Stimulated activated CD8-positive, alpha-beta memory T cell treated with anti-CD3 and anti-CD28 coated beads, Interleukin-15, amount 100 ng/mL, for 4 hours (primary cell): ENCODE data around the gene ALPP.
"Not testable (repeated sequence)": the region's sequence is repeated elsewhere in the genome, so short reads cannot be mapped to it uniquely, and the experiment has no call there.

ENCODE experiments used
- DNase-seq, 2 donors: peaks; one replicate each; pipeline ENCODE4 v3.0.0-alpha.2; 2020; ENCODE audit warnings: low read depth in 2 of 2

ALPP gene

DNA sequence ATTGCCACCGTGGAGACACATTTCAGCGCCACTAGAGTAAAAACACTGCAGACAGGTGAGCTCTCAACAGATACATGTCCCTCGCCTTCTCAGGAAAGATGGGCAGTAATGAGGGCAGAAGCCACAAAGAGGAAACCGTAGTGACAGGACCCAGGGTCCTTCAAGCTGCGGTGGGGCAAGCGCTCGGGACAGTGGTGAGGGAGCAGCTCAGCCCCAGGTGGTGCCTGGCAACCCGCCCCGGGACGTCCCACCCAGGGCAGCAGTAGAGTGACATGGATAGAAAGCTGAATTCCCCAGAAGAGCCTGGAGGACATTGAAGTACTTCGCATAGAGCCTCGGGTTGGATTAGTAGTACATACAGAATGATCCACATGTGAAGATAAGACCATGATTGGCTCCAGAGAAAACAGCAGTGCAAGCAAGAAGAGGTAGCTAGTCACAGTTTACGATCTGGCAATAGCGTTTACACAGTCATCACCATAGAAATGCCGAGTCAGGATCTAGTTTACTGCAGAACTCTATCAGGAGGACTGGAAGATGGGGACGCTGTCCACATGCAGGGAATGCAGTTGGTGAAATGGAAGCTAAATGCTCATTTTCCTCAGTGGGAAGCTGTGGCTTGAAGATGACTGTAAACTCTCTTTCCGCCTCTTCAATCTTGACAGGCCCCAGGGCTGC is 37.4 kb upstream of the ALPP start:
- DNase-seq: no peak

DNA sequence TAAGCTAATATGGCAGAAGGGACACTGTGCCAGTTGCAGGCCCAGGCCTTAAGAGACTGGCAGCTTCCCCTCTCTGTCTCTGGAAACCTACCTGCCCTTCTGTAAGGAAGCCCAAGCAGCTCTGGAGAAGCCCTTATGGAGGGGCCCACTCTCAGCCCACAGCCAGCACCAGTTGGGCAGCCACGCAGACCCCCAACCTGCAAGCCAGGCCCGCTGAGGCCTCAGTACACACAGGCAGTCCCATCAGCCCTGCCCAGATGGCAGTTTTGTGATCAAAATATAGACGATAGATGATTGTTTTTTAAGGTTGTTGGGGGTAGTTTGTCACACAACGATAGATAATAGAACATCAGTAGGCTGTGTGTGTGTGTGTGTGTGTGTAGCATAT is 36.8 kb upstream of the ALPP start:
- no peak for DNase-seq

DNA sequence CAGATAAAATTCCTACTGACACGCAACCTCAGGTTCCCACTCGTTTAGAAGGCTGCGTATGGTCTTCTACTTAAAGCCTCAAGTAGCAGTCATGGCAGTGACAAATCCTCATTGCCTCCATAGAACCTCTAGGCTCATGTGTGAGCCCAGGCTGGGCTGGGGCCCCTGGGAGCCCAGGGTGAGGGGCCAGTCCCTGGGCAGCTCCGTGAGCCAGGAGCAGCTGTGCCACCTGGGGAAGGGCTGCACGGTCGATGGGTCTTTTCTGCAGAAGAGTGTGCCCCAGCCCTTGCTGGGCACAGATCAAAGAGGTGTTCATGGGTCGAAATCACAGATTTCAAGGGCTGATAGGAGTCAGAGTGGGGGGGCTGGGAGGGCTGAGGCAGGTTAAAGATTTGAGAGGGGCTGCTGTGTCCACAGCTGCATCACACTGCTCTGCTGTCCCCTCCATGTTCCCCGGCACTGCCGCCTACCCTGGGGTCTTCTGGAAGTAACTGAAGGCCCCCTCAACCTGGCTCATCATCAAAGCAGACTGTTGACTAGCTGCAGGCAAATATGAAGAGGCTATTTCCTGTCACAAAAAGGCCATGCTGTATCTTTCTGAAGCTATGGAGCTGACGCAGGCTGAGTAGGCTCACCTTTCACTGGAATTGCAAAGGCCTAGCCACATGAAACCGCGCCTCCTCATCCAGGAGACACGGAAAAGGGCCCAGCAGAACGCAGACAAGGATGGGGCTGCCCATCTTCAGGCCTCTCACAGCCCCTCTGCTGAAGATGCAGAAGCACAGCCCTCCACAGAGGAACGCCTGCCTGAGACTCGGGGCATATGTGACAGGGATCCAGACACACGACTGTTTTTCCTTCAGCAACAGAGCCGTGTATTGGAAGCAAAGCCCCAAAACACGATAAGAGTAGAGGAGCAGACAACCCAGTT is 35.7 kb upstream of the ALPP start:
- DNase-seq: no peak

DNA sequence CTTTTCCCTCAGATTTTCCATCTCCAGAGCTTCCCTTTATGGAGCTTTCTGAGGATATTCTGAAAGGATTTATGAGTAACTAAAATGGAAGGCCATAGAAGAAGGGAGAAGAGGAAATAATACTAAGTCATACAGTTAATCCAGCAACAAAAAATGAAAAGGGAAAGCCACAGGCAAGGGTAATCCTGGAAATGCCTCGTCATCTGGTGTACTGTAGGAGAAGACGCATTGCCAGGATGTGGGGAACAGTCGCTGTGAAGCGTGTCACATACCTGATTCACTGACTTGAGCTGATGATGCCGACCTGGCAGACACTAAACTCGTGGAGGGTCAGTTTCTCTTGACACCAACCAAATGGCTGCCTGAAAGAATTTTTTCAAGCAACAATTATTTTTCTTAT is 34.7 kb upstream of the ALPP start:
- DNase-seq: no peak

DNA sequence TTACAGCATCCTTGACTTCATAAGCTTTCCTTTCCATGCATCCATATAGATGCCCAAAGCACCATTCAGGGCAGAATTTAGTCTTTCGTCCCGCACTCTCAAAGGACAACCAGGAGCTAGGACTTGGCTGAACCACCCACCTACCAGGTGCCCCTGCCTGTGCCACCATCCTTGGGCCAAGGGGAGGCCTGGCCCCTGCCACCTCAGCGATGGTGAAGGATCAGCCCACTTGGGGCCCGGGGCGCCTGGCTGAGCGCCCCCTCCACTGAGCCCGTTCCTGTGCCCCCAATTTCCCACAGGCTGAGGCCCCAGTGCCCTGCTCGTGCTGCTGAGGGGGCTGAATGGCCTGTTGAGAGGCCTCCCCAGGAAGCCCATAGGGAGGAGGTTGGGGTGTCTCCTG is 33.3 kb upstream of the ALPP start:
- no peak for DNase-seq

DNA sequence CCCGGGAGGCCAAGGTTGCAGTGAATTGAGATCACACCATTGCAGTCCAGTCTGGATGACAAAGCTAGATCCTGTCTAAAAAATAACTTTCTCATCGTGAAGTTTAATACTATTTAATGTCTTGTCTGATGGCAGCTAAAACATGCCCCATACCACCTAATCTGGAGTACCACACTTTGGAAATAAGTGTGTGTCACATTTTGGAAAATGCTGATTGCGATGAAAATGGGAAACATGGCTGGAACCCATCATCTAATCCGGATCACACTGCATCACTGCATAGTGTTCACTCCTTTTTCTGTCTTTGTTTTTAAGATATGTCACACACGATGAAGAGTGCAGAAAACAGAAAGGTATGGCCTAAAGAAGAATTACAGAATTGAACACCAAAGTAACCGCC is 31.2 kb upstream of the ALPP start:
- no peak for DNase-seq

DNA sequence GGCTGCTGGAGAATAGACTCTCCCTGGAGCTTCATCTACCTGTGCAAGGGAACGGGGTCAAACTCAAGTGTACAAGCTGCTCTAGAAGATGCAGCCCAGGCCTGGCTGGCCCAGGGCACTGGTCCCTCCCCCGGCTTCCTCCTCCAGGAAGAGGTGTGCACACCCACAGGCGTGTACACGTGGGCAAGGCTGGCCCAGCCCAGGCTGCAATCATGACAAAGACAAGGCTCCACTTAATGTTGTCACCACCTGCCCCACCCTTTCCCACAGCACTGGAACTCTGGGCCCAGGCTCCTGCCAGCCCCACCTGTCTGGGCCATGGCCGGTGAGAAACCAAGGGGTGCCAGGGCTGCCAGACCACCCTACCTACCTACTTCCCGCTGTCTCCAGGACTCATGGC is 29.6 kb upstream of the ALPP start:
- DNase-seq: no peak

DNA sequence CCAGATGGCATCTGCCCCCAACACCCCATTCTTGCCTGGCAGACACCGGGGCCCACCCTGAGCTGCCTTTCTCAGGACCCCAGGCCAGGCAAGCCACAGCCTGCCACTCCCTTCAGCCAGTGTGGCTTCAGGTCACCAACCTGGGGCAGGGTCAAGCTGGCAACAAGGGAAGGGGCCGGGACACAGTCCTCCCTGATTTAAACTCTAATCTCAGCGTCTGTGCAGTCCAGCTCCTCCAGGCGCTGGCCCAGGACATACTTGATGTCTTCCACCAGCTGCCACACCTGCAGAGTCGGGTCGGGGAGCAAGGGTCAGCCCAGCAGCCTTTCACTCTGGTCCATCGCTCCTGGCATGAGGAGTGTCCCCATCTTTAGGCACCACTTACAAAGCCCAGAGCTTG is 29.0 kb upstream of the ALPP start:
- DNase-seq: no peak

DNA sequence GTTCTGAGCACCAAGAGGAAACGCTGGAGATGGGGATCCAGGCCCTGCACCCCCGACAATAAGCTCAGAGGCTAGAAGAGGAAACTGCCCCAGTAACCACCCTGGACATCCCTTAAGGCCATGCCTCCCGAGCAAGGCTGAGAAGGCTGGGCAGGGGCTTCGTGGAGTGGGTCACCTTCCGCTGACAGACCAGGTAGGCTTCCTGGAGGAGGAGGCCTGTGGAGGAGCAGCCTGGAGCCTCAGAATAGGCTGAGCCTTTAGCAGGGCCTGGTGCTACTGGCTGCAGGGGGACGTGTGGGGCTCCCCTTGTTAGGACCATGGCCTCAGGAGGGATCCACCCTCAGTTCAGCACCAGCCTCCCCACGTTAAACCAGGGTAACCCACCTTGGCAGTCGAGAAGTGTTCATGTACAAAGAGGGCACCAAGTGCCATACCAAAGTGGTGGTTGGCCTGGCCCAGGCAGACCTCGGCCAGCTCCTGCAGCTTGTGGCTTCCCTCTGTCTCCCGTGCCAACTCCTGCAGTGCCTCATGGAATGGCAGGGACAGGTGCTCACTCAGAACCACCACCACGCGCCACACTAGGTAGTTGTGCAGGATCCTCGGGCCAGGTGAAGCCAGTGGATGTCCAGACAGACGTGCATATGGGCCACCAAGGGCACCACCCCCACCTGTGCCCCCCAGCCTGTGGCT is 28.5 kb upstream of the ALPP start:
- DNase-seq: no peak

DNA sequence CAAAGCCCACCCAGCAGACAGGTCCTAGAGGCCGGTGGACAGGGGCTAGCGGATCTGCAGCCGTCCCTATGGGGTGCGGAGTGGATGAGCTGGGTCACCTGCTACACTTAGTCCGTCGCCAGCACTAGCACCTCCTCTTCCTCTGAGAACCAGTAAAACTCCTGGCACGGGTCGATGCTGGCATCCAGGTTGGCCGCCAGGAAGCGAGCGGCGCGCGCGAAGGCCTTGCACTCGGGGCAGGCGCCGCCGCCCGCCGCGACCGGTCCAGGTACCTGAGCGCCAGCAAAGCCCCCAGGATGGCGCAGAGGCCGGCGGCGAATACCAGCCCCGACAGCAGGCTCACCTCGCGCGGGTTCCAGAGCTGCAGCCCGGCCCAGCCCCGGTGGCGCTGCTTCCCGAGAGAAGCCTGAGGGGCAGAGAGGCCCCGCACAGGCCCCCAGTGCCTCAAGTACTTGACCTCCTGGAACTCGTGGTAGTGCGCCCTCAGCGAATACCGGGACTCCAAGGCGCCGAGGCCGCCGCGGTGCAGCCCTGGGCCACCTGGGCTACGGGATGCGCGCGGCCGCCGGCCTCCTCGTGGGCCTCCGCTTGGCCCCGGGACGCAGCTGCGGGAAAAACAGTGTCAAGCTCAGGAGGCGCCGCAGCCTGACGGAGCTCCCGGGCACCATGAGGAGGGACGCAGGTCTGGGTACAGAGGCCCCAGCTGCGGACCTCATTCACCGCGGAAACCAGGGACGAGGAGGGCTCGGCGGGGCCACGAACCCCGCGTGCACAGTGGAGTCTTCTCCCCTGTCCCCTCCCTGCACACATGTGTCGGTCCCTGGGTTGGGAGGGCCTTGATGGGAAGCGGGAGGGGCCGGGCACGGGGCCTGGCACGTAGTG is 27.5 kb upstream of the ALPP start:
- no peak for DNase-seq

DNA sequence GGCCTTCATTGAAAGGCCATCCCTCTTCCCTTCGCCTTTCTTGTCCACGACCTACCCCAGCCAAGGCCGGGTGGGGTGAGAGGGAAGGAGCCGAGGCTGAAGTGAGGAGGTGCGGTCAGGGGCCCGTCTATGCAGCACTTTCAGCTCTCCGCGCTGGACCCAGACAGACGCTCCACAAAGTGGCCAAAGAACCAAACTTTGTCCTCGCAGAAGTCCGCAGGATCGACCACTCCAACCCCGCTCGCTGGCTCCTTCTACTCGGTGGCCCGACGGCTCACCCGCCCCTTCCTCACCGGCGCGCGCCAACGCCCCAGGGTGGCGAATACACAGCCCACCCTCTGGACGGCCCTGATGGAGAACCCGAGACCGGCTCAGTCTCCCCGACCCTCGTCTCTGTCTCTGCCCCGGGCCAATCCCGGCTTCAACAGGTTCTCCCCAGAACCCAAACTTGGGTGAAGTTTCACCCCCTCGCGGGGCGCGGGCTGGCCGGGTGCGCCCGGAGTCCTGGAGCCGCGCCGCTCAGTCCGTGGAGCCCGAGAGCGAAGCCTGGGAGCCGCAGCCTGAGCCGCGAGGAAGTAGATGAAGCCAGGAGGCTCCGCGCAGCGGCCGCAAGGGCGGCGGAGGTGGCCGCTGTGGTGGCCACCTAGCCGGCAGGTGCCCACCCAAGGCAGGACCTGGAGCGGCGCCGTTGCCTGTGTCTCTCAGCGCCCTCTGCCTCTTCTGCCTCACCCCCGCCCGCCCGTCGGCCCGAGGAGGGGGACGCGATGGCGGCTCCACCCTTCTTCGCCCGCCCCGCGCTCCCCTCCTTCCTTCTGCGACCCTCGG is 26.7 kb upstream of the ALPP start:
- DNase-seq: no peak

DNA sequence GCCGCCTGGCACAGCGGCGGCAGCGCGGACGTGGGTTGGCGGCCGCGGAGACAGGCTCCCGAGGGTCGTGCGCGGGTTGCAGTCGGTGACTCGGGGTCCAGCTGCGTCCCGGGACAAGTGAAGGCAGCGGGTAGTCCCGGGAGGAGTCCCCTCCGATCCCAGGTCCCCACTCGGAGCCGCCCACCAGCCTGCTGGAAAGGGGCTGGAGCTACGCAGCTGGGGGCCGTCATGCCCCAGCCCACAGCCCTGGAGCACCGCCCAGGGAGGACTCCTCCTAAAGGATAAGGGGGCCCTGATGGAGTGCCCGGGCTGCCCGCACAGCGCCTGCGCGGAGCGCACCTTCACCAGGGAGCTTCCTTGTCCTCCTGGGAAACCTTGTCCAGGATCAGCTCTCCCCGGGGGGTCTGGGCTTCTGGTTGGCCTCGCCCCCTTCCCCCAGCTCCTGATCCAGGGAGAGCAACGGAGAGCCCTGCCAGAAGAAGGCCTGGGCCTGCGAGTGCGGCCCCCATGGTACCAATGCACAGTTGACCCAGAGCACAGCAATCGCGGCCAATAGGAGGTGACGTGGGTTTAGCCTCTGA is 25.9 kb upstream of the ALPP start:
- no peak for DNase-seq

DNA sequence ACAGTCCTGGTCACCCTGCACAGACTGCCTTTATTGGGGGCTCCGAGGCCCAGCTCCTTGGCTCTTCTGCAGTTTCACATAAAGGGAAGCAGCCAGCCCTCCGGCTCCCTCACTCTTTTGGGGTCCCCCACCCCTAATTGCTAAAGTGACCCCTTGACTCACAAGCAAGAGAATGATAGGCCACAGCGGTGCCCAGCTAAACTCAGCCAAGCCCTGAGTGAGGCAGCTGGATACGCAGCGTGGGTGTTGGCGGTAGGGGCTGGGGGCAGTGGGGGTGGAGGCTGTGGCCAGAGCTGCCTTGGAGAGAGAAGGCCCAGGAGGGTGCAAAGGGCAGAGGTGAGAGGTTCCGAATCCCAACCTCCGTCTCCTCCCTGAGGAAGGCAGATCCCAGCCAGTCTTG is 25.5 kb upstream of the ALPP start:
- DNase-seq: no peak

DNA sequence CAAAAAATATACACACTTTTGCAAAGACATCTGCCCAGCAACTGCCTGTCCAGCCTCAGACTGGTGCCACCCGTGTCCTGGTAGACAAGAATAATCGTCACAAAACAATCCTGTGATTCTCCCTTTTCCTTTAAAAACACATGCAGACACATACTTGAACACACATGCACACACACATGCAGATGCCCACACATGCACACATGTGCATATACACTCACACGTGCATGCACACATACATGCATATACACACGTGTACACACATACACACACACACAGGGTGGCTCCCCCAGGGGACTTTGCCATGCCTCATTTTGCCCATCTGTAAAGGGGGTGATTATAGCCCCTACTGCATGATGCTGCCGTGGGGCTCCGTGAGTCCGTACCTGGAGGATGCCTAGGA is 24.9 kb upstream of the ALPP start:
- no peak for DNase-seq

DNA sequence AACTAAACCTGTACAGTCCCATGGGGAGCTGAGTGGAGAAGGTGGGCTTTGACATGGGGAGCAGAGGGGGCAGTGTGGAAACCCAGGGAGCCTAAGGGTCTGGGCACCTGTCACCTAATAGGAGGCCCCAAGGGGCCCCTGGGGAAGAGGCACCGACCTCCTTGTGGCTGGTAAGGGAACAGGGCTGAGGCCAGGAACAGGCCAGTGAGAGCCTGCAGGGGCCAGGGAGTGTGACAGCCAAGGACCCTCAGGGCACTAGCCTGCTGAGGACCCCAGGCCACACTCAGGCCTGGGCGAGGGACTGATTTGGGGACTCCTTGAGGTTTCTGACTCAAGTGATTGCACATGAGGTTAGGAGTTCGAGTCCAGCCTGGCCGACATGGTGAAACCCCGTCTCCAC is 24.5 kb upstream of the ALPP start:
- DNase-seq: no peak

DNA sequence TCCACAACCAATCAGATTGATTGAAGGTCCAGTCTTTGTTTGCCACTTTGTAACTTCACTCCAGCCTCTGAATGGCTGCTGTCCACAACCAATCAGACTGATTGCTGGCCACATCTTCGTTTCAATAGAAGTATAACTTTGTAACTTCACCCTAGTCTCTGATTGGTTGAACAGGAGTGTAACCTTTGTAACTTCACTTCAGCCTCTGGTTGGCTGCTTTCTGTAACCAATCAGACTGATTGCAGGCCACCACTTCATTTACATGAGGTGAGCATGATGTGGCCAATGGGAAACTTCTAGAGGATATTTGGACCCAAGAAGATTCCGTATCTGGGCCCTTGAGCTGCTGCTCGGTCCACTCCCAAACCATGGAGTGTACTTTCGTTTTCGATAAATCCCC is 16.9 kb upstream of the ALPP start:
- no peak for DNase-seq

DNA sequence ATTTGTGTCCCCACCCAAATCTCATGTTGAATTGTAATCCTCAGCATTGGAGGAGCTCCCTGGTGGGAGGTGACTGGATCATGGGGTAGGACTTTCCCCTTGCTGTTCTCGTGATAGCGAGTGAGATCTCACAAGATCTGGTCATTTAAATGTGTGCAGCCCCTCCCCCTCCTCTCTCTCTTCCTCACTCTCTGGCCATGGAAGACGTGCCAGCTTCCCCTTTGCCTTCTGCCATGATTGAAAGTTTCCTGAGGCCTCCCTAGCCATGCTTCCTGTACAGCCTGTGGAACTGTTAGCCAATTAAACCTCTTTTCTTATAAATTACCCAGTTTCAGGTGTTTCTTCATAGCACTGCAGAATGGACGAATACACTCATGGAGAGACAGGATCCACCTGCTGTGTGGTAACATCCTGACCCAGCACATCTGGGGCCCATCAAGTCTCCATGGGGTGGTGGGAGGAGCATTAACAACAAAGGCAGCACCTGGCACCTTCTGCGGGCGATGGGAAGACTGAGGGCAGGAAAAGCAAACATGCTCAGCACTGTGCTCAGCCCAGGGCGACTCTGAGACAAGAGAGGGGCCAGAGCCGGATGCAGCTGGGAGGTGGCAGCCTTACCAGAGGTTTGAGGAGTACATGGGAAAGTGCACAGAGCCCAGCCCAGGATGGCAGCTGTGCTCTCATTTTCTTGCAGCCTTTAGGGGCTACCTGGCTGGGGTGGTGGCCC is 16.2 kb upstream of the ALPP start:
- DNase-seq: no peak

DNA sequence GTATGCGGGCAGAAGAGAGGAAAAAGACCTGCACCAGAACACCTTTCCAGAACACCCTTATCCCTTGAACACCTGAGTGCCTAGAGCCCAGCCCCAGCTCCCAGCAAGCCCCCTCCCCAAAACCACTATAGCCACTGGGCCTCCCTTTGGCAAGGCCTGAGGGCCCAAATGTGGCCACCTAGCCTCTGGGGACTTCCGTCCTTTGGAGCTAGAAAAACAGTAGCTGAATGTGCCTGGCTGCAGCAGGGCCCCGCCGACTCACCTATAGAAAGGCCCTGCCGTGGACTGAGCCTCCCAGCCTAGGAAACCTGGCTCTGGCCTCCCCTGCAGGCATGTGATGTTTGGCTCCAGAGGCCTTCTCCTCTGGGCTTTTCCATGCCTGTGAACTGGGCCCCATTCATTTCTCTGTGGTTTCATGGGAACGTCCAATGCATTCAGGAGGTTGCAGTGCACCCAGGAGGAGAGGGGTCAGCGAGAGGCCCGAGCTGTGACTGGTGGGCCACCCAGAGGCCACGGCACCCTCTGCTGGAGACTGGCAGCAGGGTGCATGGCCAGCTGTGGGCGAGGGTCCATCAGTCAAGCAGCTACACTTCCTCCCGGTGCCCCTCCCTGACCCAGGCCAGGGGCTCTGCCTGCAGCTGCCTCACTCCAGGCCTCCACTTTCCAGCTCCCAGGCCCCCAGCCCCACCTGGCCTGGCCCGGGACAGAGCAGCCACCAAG is 15.3 kb upstream of the ALPP start:
- DNase-seq: not testable (repeated sequence)
